Measurements from ENCODE around the gene HSP90AB1. TPM values are rescaled to one million over a fixed set of nuclear protein-coding genes. Genes with fewer than 3 reads are reported as not detected.

The HSP90AB1 gene
- total RNA-seq (100 to 1,000 TPM; 168 to 414 (median 370) TPM), polyA plus RNA-seq (100 to 1,000 TPM; 267 to 549 (median 348) TPM)
- long read RNA-seq, donor 1, transcript HSP90AB1-203 (12 exons, 2,572 nt) = major isoform, 46 of 192 reads
- long read RNA-seq, donor 1, partial matches to known transcripts = 146 of 192 reads
- long read RNA-seq, donor 1, other reads (novel, unspliced or antisense) = 0 of 192 reads
- long read RNA-seq, donor 2, transcript HSP90AB1-203 (12 exons, 2,572 nt) = major isoform, 135 of 299 reads
- long read RNA-seq, donor 2, partial matches to known transcripts = 164 of 299 reads
- long read RNA-seq, donor 2, other reads (novel, unspliced or antisense) = 0 of 299 reads
- long read RNA-seq, donor 3, transcript HSP90AB1-203 (12 exons, 2,572 nt) = major isoform, 46 of 253 reads
- long read RNA-seq, donor 3, partial matches to known transcripts = 207 of 253 reads
- long read RNA-seq, donor 3, other reads (novel, unspliced or antisense) = 0 of 253 reads
- long read RNA-seq, donor 4, transcript HSP90AB1-203 (12 exons, 2,572 nt) = major isoform, 13 of 26 reads
- long read RNA-seq, donor 4, partial matches to known transcripts = 13 of 26 reads
- long read RNA-seq, donor 4, other reads (novel, unspliced or antisense) = 0 of 26 reads
- long read RNA-seq, donor 5, transcript HSP90AB1-203 (12 exons, 2,572 nt) = major isoform, 63 of 573 reads
- long read RNA-seq, donor 5, partial matches to known transcripts = 503 of 573 reads
- long read RNA-seq, donor 5, other reads (novel, unspliced or antisense) = 6 of 573 reads
- long read RNA-seq, donor 6, transcript HSP90AB1-203 (12 exons, 2,572 nt) = major isoform, 264 of 718 reads
- long read RNA-seq, donor 6, partial matches to known transcripts = 437 of 718 reads
- long read RNA-seq, donor 6, other reads (novel, unspliced or antisense) = 14 of 718 reads
- long read RNA-seq, donor 7, transcript HSP90AB1-203 (12 exons, 2,572 nt) = major isoform, 58 of 464 reads
- long read RNA-seq, donor 7, partial matches to known transcripts = 398 of 464 reads
- long read RNA-seq, donor 7, other reads (novel, unspliced or antisense) = 6 of 464 reads
- long read RNA-seq, donor 8, transcript HSP90AB1-203 (12 exons, 2,572 nt) = major isoform, 121 of 549 reads
- long read RNA-seq, donor 8, partial matches to known transcripts = 426 of 549 reads
- long read RNA-seq, donor 8, other reads (novel, unspliced or antisense) = 0 of 549 reads
- long read RNA-seq, donor 9, transcript HSP90AB1-203 (12 exons, 2,572 nt) = major isoform, 79 of 593 reads
- long read RNA-seq, donor 9, partial matches to known transcripts = 512 of 593 reads
- long read RNA-seq, donor 9, other reads (novel, unspliced or antisense) = 0 of 593 reads
- long read RNA-seq, donor 10, transcript HSP90AB1-203 (12 exons, 2,572 nt) = major isoform, 59 of 135 reads
- long read RNA-seq, donor 10, partial matches to known transcripts = 76 of 135 reads
- long read RNA-seq, donor 10, other reads (novel, unspliced or antisense) = 0 of 135 reads

DNA sequence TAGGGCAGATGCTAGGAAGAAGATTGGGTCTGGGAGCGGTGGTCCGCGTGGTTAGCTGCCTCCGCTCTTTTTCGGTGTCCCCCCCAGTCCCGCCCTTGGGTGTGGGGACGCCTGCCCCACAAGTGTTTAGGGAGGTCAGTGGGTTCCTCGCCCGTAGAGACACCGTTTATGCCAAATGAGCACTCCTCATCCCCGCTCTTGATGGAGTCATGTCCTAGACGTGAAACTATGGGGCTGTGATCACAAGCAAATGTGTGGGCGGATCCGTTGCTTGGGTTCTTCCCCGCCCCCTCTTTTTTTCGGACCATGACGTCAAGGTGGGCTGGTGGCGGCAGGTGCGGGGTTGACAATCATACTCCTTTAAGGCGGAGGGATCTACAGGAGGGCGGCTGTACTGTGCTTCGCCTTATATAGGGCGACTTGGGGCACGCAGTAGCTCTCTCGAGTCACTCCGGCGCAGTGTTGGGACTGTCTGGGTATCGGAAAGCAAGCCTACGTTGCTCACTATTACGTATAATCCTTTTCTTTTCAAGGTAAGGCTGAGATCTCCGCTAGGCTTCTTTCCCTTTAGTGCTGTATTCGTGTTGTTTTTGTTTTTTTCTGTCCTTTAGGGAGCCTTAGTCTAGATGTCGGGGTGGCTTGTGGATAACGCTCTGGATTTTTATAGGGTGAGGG, at the start of gene HSP90AB1:
Gene HSP90AB1 (plus strand): TSS at position 439 of the 675 bp plus-strand sequence. CDS start 1,529 bp downstream, outside the sequence.
- Histone ChIP-seq H3K27me3 (no peaks in the 10 kb centered on the region), H3K27ac (peak within 1 kb of the TSS; percentile 94 to 99 (median 98)), H3K4me3 (peak within 1 kb of the TSS; percentile 70 to 99 (median 92)), H3K4me1 (peaks cover 28 to 49% (median 41%) of the 10 kb centered on the region in 4 donors), H3K36me3 (peaks cover 30 to 34% (median 33%) of the 10 kb centered on the region in 4 donors), H3K9me3 (no peaks in the 10 kb centered on the region)
- WGBS, 5 donors = 0% methylated on average over 30 to 34 of the region's 34 CpGs
- intact Hi-C loops (cut with DNase I; ENCODE audit: low total_unique reads) = no loop called here
- peak; percentile 97 to 100 (median 100) for TF ChIP-seq POLR2AphosphoS5 (IDR thresholded peaks at IDR 0.05)
- TF ChIP-seq, protein P1, sequence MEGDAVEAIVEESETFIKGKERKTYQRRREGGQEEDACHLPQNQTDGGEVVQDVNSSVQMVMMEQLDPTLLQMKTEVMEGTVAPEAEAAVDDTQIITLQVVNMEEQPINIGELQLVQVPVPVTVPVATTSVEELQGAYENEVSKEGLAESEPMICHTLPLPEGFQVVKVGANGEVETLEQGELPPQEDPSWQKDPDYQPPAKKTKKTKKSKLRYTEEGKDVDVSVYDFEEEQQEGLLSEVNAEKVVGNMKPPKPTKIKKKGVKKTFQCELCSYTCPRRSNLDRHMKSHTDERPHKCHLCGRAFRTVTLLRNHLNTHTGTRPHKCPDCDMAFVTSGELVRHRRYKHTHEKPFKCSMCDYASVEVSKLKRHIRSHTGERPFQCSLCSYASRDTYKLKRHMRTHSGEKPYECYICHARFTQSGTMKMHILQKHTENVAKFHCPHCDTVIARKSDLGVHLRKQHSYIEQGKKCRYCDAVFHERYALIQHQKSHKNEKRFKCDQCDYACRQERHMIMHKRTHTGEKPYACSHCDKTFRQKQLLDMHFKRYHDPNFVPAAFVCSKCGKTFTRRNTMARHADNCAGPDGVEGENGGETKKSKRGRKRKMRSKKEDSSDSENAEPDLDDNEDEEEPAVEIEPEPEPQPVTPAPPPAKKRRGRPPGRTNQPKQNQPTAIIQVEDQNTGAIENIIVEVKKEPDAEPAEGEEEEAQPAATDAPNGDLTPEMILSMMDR (IDR thresholded peaks at IDR 0.05) = no peak
- peak in 2 of 4 donors; percentile 90 to 98 for TF ChIP-seq POLR2A (IDR thresholded peaks at IDR 0.05)
- no peak for TF ChIP-seq EP300 (IDR thresholded peaks at IDR 0.05)
- DNase-seq = peak; percentile 98

DNA sequence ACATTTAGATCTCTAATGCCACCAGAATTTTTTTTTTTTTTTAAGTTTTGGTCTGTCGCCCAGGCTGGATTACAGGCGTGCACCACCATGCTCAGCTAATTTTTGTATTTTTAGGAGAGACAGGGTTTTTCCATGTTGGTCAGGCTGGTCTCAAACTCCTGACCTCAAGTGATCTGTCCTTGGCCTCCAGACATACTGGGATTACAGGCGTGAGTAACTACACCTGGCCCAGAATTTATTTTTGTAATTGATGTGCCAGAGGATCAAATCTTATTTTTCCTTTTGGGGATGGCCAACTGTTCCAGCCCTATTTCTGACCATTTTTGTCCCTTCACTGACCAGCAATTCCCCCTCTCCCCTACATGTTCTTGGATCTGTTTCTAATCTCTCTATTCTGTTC, 48.2 kb upstream of the HSP90AB1 start:
- DNase-seq = no peak
- no peak overlapping the region for H3K4me3 ChIP-seq
- intact Hi-C loops (cut with DNase I; ENCODE audit: low total_unique reads) = no loop called here
- H3K36me3 ChIP-seq = no peaks in the 10 kb centered on the region
- H3K9me3 ChIP-seq = no peaks in the 10 kb centered on the region
- no peak overlapping the region for H3K27ac ChIP-seq
- no peaks in the 10 kb centered on the region for H3K27me3 ChIP-seq
- peaks cover 0 to 6% (median 5%) of the 10 kb centered on the region in 4 donors for H3K4me1 ChIP-seq
- no peak for TF ChIP-seq POLR2AphosphoS5 (IDR thresholded peaks at IDR 0.05)
- TF ChIP-seq, protein P1 (IDR thresholded peaks at IDR 0.05) = no peak
- no peak for TF ChIP-seq EP300 (IDR thresholded peaks at IDR 0.05)
- no peak for TF ChIP-seq POLR2A (IDR thresholded peaks at IDR 0.05)
- 65 to 91% (median 80%) methylated on average over 2 to 3 of the region's 3 CpGs for WGBS, 5 donors

- Histone ChIP-seq H3K9me3 (no peaks in the 10 kb centered on the region), H3K4me3 (no peak overlapping the region), H3K36me3 (no peaks in the 10 kb centered on the region), H3K27ac (no peak overlapping the region), H3K27me3 (no peaks in the 10 kb centered on the region), H3K4me1 (peaks cover 0 to 10% (median 6%) of the 10 kb centered on the region in 4 donors)
- 91 to 100% (median 93%) methylated on average over 2 to 4 of the region's 4 CpGs for WGBS, 5 donors
- DNase-seq = no peak
- intact Hi-C loops (cut with DNase I; ENCODE audit: low total_unique reads) = no loop called here
- TF ChIP-seq EP300 (IDR thresholded peaks at IDR 0.05) (no peak), POLR2A (IDR thresholded peaks at IDR 0.05) (no peak), POLR2AphosphoS5 (IDR thresholded peaks at IDR 0.05) (no peak)
- TF ChIP-seq, protein P1 (IDR thresholded peaks at IDR 0.05) = no peak
Measured at GRCh38 chr6:44199883-44200282, 47.0 kb upstream of the HSP90AB1 start.

All from stomach (tissue), 19 donors.